Stimulated activated CD4-positive, alpha-beta T cell treated with anti-CD3 and anti-CD28 coated beads, Interleukin-4, amount 100 ng/mL, for 1 hour (primary cell): ENCODE measurements around the gene LMX1B.
"Not testable (repeated sequence)": the region's sequence is repeated elsewhere in the genome, so short reads cannot be mapped to it uniquely, and the experiment has no call there.

Experiments
- DNase-seq: peaks from one replicate; pipeline ENCODE4 v3.0.0-alpha.2; 2020

The LMX1B gene

DNA sequence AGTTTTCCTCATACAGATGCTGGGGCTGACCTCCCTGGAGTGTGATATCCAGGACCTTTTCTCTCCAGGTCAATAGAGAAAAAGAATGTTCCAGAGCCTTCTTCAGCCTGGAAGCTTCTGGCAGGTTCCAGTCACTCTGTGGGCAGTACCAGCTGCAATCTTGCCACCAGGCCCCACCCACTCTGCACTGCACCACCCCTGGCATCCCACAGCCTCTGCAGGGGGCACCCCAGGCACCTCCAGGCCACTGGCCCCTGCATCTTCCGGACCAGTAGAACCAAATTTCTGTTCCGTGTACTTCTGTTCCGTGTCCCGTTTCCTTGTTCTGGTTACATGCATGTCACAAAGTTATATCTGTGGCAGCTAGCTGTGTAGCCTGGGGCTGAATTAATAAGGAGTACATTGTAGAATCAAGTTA is 107.8 kb downstream of the LMX1B start:
- DNase-seq, result no peak

DNA sequence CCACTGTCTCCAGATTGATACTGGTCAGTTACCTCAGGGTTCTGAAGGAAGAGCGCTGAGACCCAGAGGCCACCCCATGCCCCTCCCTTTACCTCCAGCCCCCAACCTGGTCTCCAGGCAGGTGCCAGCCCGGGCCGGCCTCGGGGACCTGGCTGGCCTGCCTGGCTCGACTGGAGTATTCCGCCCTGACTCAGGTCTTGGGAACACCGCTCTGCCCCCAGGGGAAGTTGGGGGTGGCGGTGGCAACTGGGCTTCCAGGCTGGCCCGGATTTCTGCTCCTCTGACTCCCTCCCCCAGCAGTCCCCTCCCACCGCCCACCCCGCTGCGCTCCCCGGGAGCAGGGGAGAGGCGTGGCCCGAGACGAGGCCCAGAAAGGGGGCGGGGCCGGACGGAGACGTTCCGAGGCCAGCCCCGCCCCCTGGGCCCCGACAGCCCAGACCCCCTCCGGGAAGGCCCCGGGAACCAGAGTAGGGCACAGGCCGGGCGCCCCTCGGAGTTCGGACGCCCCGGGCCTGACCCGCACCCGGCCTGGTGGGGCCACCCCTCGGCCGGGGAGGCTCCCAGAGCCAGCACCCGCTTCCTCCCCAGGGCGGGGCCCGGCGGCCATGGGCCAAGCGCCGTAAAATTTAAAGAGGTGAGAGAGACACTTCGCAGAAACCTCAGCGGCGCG is 108.7 kb downstream of the LMX1B start:
- DNase-seq, result peak; percentile 95

DNA sequence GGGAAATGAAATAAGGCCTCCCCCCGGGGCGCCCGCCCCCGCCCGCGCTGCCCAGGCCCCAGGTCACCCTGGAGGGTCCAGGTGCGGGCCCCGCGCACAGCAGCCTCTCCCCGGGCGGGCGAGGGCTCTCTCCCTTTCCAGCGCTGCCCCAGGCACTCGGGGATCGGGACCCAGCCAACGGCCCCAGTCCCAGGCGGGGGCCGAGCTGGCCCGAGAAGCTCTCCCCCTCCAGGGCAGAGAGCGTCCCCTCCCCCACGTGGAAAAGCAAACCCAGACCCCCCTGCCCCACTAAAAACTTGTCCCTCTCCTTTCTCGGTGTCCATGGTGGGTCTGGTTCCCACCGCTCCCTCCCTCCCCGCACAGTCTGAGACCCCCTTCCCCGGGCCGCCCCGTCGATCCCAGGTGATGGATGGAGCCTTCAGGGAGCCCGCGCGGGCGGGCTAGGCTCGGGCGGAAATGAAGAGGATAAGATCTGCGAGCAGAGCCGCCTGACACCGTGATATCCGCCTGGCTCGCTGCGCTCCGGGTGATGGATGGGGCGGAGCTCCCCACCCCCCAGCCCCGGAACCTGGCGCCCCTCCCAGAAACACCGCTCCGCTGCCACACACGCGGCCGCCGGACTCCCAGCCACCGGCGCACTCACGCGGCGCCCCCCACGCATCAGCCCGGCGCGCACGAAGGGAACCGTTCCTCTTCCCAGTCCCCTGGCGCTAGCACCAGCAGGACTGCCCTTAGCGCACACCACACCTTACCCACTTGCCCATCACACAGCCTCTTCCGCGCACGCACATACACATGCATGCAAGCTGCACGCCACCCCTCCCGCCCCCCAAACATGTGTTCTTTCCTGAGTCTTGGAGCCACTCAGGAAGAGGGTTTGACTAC is 109.4 kb downstream of the LMX1B start:
- peak; percentile 72 for DNase-seq

DNA sequence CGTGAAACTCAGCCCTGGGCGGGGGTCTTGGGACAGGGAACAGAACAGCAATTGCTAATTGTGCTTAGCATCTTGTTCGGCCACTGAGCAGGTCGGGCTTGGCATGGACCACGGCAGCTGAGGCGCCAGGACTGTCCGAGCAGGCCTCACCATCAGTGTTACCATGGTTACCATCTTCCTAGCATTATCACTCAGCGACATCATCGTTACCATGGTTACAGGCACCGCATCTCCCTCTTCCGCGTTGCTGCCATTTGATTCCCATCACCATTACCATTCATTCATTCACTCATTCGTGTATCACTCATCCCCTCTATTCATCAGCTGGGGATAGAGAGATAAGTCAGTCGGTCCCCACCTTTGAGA is 110.1 kb downstream of the LMX1B start:
- DNase-seq, result no peak

DNA sequence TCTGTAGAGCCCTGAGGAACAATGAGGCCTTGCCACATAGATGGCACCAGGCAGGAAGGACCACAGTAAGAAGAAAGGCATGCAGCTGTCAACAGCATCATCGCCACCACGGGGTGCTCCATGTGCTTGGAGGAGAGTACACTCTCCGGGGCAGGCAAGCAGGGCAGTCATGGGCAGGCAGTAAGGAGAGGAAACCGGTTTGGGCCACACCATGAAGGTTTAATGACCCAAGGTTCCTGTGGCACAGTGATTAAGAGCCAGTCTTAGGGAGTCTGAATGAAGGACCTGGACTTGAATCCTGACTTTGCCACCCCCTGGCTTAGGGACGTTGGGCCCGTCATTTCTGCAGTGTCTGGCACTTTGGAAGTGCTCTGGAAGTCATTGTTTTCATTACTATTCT is 110.5 kb downstream of the LMX1B start:
- no peak for DNase-seq

DNA sequence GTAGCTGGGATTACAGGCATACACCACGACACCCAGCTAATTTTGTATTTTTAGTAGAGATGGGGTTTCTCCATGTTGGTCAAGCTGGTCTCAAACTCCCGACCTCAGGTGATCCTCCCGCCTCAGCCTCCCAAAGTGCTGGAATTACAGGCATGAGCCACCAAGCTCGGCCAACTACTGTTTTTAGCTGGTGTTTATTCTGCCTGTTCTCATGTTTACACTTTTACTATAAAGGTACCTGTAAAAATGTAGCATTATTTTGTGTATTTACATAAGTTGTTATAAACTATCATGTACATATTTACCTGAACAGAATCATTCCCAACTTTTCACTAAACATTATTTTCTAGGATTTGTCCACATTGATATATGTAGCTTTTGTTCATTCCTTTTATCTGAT is 111.8 kb downstream of the LMX1B start:
- not testable (repeated sequence) for DNase-seq

DNA sequence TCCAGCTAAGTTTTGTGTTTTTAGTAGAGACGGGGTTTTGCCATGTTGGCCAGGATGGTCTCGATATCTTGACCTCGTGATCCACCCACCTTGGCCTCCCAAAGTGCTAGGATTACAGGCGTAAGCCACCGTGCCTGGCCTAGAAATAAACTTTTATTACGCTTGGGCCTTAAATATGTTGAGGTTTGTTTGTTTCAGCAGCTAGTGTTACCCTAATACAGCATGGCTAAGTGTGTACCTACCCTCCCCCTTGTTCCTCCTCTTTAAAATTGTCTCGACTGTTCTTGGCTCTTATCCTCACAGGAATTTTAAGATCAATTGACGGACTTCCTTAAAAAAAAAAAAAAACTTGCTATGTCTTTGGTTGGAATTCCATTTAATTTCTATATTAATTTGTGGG is 114.5 kb downstream of the LMX1B start:
- DNase-seq, result not testable (repeated sequence)

DNA sequence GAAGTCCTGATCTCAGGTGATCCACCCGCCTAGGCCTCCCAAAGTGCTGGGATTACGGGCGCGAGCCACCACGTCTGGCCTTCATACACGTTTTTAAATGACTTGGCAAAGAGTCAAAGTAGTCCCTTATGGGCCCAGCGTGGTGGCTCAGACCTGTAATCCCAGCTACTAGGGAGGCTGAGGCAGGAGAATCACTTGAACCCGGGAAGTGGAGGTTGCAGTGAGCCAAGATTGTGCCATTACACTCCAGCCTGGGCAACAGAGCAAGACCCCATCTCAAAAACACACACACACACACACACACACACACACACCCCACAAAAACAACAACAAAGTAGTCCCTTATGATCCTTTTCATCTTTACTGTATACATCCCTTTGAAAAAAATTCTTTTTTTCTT is 116.9 kb downstream of the LMX1B start:
- DNase-seq, result not testable (repeated sequence)

DNA sequence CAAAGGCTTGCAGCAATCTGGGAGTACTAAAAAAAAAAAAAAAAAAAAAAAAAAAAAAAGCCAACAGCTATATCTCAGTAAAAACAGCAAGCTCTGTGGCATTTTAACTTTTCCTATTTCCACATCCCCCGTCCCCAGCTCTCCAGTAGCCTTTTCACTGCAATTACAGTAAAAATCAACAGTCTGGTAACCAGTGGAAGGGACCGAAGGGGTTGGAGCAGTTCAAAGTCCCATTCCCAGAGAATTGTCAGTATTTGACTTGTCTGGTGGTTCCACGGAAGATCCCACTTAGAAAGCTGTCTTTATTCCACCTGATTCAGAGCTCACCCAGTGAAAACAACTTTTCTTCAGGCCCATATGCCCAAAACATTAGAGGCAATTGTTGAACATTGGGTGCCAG is 119.3 kb downstream of the LMX1B start:
- DNase-seq, result no peak

DNA sequence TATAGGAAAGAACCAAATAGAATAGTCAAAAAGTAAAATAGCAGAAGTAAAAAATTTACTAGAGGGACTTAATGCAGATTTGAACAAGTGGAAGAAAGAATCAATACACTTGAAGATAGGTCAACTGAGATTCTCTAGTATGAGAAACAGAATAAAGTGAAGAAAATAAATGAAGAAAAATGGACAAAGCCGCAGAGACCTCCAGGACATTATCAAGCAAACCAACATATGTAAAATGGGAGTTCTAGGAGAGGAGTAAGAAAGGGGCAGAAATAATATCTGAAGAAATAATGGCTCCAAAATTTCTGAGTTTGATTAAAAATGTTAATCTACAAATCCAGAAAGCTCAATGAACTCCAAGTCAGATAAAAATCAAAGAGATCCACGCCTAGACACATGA is 121.1 kb downstream of the LMX1B start:
- DNase-seq, result no peak

DNA sequence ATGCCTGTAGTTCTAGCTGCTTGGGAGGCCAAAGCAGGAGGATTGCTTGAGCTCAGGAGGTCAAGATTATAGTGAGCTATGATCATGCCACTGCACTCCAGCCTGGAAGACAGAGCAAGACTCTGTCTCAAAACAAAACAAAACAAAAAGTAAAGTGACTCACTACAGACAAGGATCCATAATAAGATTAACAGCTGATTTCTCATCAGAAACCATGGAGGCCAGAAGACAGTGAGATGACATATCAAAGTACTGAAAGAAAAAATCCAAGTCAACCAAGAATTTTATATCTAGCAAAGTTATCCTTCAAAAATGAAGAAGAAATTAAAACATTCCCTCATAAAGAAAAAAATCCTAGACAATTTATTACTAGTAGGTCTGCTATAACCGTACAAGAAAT is 121.8 kb downstream of the LMX1B start:
- DNase-seq, result no peak

DNA sequence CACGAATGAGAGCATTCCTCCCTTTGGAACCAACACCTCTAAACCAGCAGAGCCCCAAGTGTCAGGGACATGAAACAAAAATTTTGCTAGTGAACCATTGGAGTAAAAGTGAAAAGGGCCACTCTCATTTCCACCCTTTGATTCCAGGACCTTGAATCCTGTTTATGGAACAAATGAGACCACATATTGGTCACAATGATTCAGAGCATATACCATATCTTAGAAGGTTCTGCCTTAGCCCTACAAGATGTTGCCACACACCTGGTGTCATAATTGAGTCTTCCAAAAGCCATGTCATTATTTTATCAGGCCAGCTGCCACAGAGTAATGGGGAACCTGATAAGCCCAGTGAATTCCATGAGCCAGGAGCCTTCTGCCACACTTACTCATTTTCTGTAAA is 124.8 kb downstream of the LMX1B start:
- DNase-seq, result no peak

DNA sequence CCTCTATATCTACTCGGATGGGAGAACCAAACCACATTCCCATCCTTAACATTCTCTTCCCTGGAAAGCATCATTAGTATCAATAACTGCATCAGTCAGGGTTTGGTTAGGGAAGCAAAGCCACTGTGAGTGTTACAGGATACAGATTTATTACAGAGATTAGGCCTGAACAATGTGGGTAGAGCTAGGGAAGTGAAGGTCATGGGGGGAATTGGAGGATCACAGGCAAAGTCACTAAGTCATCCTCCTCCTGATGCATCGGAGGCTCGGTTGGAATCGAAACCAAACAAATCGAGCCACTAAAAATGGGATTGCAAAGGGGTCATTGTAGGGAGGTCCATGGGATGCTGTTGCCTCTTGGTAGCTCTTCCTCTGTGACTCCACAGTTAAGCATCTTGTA is 129.3 kb downstream of the LMX1B start:
- no peak for DNase-seq

DNA sequence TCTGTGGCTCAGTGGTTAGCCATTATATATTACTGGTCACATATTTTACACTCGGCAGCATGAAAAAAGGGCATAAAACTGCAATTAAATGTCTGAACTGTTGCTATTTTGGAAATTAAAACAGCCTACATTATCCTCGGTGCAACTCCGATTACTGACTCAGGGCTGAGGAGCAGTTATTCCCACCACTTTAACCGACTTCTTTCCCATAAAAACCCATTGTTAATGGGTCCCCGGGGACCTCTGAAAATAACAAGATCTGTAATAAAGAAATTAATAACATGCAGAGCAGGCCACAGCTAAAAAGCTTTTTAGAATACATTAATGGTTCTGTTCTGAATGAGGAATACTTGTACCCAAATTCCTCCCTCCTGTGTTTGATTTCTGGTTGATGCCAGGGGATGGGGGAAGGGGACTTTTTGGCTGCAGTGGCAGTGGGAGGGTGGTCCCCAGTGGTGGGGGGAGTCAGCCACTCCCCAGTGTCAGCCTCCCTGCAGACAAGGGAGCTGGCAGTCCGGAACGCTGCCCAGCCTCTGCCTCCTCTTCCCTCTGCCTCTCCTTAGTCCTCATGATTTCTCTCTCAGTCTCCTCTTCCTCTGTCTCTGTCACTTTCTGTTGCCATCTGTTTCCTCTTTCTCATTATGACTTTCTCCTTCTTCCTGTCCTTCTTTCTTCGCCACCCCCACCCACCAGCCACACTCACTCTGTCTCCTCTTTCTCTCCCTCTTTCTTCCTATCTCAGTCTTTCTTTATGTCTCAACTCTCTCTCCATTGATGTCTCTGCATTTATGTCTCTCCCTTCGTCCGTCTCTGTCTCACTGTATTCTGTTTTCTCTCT is 132.1 kb downstream of the LMX1B start:
- DNase-seq, result no peak
